HG02623 (cell line): ENCODE data around the gene ZNF358.

Experiments
- ATAC-seq: cut with Tn5 transposase; IDR thresholded peaks from one replicate; pipeline ENCODE4 v1.9.1; 2021; ENCODE audit warnings: moderate library complexity; ENCODE audit not compliant: unreplicated experiment

Gene ZNF358

DNA sequence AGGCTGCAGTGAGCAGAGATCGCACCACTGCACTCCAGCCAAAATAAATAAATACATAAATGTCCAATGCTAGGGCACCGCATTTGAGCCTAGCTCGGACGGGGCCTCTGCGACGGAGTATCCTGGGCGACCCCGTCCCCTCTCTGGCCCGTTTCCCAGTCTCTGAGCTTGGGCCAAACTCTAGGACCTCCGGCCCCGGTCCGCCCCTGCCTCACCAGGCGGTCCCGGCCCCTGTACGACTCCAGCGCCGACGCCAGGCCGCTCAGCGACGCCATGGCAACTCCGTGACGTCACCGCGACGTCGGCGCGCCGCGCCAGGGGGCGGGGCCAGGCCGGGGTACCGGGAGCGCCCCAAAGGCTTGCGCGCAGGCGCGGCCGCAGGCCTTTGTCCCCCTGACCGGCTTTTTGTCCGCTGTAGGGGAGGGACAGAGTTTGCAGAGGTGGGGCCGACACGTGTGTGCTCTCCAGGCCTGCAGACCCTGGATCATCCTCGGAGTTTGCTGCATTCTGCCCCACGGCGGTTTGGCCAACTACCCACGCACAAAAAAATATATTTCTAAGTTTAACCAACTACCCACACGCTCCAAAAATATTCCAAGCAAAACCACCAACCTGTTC is 27.1 kb upstream of the ZNF358 start, which contains the start of gene PEX11G:
Gene PEX11G (minus strand): TSS at position 300 of the 618 bp plus-strand sequence. CDS start 25 bp downstream, at position 275.
- peak; percentile 64 for ATAC-seq

DNA sequence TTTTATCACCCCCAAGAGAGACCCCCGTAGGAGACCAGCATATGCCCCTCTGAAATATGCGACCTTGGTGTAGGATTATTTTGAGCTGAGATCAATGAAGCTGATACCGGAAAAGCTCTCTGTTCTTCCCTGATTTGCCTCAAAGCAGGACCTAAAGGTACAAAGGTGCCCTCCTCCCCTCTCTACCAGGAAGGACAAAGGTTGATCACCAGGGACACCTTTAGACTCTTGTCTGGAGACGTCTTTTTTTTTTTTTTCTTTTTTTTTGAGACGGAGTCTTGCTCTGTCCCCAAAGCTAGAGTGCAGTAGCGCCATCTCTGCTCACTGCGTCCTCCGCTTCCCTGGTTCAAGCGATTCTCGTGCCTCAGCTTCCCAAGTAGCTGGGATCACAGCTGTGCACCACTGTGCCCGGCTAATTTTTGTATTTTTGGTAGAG is 26.3 kb upstream of the ZNF358 start:
- no peak for ATAC-seq

DNA sequence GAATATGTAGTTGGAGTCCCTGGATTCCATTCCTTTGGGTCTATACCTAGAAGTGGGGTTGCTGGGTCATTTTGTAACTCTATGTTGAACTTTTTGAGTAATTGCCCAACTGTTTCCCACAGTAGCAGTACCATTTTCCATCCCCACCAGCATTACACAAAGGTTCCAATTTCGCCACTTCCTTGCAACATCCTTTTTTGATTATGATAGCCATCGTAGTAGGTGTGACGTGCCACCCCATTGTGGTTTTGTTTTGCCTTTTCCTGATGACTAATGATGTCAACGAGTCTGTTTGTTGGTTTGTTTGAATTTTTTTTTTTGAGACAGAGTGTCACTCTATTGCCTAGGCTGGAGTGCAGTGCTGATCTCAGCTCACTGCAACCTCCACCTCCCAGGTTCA is 23.8 kb upstream of the ZNF358 start:
- ATAC-seq = no peak

DNA sequence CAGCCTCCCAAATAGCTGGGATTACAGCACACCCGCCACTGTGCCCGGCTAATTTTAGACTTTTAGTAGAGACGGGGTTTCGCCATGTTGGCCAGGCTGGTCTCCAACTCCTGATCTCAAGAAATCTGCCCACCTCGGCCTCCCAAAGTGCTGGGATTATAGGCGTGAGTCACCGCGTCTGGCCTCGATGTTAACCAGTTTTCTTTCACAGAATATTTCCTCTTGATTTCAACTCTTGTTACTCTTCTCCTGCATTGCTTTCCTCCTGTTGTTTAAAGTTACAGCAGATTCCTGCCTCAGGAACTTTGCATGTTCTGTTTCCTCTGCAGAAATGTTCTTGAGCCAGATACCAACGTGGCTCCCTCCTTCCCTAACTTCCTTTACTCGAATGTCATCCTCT is 23.3 kb upstream of the ZNF358 start:
- ATAC-seq = no peak

DNA sequence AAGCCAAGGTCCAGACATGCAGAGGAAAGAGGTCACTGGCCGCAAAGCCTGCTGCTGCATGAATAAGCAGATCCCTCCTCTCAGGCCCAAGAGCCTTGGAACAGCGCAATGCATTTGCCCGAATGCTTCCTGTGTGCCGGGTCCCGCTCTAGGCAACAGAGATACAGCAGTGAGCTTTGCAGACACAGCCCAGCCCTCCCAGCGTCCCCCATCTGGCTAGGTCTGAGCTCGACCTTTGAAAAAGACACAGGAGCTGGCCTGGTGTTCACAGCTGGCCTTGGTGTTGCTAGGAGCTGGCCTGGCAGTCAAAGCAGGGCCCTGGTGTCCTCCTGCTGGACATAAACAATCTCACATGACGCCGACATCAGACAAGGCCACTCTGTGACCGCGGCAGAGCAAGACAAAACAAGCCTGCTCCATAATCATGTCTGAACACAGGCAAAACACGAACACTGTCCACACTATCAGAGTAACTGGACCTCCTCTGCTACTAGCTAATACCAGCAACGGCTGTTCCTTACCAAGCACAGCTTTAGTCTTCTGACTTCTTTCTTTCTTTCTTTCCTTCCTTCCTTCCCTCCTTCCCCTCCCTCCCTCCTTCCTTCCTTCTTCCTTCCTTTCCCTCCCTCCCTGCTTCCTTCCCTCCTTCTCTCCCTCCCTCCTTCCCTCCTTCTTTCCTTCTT is 21.3 kb upstream of the ZNF358 start:
- no peak for ATAC-seq

DNA sequence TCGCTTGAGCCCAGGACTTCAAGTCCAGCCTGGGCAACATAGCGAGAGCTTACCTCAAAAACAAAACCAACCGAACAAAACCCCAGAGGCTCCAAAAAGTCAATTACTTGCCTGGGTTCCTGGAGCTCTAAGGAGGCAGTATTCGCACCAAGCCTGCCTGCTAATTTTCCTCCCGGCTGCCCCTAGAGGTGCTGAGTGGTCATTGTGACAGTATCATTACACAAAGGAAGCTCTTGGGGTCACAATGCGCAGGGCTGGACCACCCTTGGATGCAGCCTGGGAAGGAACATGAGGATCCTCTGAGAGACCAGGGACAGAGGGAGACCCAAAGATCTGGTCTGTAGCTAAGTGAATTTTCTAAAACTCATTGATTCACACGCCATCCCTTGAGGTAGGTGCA is 18.6 kb upstream of the ZNF358 start:
- no peak for ATAC-seq

DNA sequence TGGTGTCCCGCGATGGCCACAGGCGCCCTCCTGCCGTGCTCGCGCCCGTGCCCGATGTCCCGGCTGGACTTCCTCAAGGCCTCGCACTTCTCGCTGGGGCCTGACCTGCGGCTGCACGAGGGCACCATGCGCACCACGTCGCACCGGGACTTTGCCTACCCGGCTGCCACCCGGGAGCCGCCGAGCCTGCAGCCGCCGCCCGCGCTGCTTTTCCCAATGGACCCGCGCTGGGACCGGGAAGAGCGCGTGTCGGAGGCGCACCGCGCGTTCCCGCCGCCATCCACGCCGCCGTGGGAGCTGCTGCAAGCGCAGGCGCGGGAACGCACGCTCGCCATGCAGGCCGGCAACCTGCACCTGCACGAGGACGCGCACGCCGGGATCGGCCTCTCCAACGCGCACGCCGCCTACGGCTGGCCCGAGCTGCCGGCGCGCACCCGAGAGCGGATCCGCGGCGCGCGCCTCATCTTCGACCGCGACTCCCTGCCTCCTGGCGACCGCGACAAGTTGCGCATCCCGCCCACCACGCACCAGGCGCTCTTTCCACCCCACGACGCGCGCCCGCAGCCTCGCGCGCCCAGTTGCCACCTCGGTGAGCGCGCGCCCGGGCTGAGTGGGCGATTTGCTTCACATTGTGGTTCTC is 15.0 kb upstream of the ZNF358 start:
- no peak for ATAC-seq

DNA sequence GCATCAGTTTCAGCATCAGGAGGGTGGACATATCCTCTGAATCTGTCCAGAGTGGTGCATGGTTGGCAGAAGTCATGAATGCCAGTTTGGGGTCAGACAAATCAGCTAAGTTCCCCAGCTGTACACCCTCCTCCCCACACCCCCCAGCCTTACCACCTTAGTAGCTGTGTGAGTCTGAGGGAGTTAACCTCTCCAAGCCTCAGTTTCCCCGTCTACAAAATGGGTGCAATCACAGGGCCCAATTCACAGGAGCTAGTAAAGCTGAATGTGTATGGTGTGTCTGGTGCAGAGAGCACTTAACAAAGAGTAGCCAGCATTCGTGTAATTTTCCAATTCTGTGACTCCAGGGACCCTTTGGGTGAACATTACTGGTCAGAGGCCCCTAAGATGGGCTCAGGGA is 13.4 kb upstream of the ZNF358 start:
- no peak for ATAC-seq

DNA sequence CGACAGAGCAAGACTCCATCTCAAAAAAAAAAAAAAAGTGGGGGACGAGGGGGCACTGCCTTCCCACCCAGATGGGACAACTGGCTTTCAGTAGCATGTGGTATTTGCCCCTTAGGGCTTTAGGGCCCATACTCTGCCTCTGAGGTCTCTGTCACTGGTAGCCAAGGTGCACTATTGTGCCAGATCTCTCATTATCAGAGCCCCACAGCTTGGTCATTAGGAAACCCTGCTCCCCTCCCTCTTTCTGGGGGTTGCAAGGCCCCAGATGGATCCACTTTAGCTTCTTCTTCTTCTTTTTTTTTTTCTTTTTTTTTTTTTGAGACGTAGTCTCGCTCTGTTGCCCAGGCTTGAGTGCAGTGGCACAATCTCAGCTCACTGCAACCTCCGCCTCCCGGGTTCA is 11.2 kb upstream of the ZNF358 start:
- ATAC-seq = no peak

DNA sequence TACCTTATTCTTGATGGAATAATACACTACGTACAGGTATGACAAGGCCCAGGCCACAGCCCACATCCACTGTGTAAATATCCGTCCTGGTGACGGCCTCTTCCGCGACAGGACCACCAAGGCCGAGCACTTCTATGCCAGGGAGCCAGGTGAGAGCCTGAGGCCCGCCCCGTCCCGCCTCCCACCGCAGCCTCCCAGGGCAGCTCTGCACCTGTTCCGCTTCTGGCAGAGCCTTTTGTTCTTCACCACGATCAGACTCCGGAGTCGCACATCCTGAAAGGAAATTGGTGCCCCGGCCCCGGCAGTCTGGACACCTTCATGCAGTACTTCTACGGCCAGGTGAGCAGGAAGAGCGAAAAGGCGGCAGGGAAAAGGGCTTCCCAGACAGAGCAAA is 10.6 kb upstream of the ZNF358 start:
- no peak for ATAC-seq

DNA sequence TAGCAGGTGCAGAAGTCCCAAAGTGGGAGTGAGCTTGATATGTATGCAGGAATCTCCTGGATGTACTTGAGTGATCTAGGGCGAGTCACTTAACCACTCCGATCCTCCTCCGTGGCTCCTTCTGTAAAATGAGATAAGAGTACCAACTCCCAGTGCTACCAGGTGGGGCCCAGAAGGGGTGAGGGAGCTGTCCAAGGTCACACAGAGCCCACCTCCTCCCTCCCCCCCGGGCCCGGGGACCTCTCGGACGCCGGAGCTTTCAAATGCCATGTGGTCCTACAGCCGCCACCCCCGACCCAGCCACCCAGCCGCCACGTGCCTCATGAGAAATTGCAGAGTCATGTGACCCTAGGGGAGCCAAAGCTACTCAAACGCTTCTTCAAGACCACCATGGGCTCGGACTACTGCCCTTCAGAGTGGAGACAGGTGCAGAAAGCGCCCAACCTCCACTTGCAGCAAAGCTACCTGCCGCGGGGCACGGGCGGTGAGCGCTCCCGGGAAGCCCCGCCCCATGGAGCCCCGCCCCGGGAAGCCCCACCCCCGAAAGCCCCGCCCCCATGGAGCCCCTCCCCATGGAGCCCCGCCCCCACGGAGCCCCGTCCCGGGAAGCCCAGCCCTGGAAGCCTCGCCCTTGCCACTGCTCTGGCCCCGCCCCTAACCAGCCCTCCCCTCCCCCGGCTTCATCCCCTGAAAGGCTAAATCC is 10.1 kb upstream of the ZNF358 start:
- ATAC-seq = no peak

DNA sequence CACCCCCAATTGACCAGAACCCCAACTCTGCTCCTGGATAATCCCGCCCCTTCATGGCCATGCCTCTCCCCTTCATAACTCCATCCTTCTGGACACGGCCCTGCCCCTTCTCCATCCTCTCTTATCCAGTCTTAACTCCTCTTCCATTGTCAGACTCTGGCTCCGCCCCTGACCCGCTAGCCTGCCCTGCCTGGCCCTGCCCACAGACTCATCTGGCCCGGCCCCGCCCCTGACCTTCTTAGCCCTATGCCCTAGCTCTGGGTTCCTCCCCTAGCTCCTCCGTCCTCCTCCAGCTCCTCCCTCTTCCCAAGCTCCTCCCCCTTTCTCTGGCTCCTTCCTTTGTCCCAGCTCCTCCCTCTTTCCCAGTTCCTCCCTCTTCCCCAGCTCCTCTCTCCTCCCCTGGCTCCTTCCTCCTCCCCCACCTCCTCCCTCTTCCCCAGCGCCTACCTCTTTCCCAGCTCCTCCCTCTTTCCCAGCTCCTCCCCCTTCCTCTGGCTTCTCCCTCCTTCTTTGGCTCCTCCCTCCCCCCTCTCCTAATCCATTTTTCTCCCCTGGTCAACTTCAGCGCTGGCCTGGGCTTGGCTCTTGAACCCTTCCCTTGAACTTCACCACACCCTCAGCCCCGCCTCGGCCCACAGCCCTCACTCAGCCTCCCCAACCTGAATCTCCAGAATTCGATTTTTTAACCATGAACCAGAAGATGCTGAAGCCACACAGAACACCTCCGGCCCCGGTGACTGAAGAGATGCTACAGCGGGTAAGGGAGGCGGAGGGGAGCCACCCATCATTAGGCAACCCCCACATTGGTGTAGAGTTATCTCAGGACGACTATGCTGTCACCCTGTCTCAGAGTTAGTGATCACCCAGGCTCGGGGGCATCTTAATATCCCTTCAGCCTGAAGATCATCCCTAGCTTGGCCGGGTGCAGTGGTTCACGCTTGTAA is 9.2 kb upstream of the ZNF358 start:
- ATAC-seq = no peak

DNA sequence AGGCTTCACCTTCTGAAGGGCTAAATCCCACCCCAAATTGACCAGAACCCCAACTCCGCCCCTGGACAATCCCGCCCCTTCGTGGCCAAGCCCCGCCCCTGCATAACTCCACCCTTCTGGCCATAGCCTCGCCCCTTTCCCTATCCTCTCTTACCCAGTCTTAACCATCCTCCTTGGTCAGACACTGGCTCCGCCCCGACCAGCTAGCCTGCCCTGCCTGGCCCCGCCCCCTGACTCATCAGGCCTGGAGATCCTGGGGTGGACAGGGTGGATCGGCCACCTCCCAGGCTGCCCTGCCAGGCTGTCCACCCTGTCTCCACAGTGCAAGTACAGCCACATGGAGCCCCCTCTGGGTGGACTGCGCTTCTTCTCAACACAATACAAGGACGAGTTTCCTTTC is 8.0 kb upstream of the ZNF358 start:
- no peak for ATAC-seq

DNA sequence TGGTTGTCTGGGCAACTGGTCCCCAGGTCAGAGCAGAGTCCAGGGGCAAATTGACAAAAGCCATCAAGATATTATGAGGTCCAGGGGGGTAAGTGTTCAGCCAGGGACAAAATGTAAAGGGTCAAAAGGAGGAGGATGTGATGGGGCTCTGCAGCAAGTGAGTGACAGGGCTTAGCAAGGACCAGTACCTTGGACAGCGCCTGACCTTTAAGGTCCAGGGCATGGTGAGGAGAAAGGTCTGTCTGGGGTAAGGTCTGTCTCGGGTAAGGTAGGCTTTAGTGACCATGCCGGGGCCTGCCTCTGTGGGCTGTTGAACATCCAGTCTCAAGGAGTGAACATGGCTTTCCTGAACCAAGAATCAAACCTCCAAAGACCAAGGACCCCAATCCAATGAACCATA is 6.3 kb upstream of the ZNF358 start:
- ATAC-seq = no peak

DNA sequence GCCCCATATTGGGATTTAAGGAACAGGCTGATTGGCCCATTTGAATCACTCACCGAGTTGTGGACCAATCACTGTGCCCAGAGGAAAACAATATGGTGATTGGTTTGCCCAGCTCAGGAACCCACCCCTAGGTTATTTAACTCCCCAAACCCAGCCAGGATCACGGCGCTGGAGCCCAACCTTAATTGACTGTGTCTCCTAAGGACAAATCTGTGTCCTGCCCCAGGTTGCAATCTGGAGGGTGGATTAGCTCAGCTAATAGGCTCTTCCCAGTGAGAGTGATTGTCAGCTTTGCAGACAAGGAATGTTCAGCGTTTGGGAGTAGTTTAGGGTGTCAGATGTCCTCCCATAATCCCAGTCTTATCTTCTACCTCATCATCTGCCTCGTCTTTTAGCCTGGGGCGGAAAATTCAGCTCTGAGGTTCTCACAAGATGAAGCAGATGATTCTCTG is 3.5 kb upstream of the ZNF358 start:
- no peak for ATAC-seq

DNA sequence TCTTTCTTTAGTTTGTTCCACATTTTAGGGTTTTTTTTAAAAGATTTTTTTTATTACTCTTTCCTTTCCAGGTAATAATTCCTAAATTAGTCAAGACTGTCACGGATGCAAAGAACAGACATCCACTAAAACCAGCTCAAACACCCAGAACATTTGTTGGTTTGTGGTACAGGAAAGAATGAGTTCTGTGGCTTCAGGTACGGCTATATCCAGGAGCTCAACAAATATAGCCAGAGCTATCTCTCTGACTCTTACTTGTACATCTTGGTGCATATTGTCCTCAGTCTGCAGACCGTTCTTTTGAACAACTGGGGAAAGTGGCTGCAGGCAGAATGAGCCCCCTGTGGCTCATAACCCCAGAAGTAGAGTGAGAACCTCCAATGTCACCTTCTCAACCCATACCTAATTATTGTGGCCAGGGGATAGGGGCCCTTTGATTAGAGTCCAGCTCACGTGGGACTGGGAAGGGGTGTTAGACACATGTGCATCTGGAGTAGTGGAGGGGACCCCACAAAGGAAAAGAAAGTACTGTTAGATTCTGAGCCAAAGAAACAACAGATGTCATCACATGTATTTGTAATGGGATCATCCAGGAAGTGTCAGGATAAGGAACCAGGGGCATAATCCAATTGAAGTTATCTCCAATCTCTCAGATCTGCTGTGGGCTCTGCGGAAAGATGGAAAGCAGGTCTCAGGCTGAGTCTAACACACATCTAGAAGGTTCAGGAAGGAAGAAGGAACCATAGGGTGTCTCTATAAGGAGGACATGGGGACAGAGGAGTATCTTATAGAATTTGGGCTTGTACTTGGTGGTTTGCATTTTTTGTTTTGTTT is 1.9 kb upstream of the ZNF358 start:
- no peak for ATAC-seq

DNA sequence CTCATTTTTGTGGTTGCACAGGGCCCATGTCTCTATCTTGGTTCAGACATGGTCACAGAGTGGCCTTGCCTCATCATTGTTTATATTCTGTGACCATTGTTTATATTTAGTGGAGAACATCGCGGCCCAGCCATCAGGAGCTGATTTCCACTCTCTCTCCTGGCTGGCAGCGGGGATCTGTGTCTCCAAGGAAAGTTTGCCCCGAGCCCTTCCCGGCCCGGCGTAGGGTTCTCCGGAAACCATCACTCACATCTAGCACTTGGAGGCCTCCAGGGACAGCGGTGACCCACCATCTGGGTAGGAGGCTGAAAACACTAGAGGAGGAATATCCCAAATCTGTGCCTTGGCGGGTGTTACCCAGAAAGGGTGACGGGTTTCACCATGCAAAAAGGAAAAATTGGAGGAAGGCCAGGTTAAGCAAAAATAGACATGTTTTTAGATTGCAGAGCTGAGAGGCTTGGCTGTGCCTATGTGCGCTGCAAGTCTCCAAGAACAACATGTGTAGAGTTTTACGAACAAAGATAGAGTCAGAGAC is 726 bp upstream of the ZNF358 start:
- ATAC-seq = no peak

DNA sequence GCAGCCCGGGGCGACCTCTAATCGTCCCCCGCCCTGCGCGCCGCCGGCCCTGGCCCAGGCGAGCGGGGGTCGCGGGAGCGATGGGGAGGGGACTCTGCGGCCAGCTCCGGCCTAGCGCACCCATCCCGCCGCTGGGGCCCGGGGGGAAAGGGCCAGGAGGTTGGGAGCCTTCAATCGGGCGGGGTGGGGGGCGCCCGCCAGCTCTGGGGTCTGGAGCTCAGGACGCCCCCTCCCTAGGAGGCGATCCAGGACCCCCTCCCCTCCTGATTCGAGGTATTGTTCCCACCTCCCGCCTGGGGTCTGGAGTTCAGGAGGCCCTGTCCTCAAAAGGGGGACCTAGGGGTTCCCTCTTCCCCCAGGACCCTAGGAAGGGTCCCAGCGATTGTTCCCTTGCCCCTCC is 430 bp downstream of the ZNF358 start:
- no peak for ATAC-seq

DNA sequence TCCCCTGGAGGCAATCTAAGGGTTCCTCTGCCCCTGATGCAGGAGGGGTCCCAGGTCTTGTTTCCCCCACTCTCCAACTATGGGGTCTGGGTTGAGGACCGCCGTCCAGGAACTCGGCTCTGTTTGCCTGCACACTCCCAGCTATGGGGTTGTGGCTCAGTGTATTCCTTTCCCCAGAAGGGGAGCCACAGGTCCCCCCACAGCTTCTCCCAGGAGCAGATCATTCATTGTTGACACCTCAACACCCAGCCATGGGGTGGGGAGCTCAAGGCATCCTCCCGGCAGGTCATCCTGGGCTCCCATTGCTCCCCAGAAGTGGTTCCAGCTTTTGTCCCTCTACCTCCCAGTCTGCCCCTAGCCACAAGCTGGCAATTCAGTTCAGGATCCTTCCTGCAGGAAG is 975 bp downstream of the ZNF358 start:
- no peak for ATAC-seq
